ENCODE results near the gene UBE2H.

UBE2H gene

GRCh38 chr7:129952653-129953560, at the start of gene UBE2H:
TSS of gene UBE2H (minus strand) at chr7:129952960. CDS start at chr7:129952555, 405 bp downstream.
- peaks cover 36% of the 10 kb centered on the region for H3K4me1 ChIP-seq (ENCODE audit: low read length)
- H3K9me3 ChIP-seq (ENCODE audit: insufficient read depth, low read length) = no peaks in the 10 kb centered on the region
- H2AFZ ChIP-seq (ENCODE audit: low read depth, low read length) = peak within 1 kb of the TSS; percentile 99
- peaks cover 18% of the 10 kb centered on the region for H4K20me1 ChIP-seq (ENCODE audit: insufficient read depth, low read length)
- H3K27ac ChIP-seq (ENCODE audit: low read length) = peak within 1 kb of the TSS; percentile 70
- H3K9ac ChIP-seq (ENCODE audit: low read length) = peak within 1 kb of the TSS; percentile 82
- peak within 1 kb of the TSS; percentile 92 for H3K4me2 ChIP-seq (ENCODE audit: low read length)
- no peaks in the 10 kb centered on the region for H3K27me3 ChIP-seq (ENCODE audit: low read depth, low read length)
- no peak for TF ChIP-seq CTCF (IDR thresholded peaks at IDR 0.05; ENCODE audit: low read depth, low read length)
- no peak for TF ChIP-seq EZH2phosphoT487 (IDR thresholded peaks at IDR 0.05; ENCODE audit: low read depth)
- peaks cover 4% of the 10 kb centered on the region for H3K36me3 ChIP-seq (replicated peaks; ENCODE audit: low read depth, low read length)
- peak within 1 kb of the TSS; percentile 91 for H3K4me3 ChIP-seq (ENCODE audit: low read length)
- H3K79me2 ChIP-seq (ENCODE audit: low read length) = peaks cover 48% of the 10 kb centered on the region

- H3K4me1 ChIP-seq (ENCODE audit: low read length) = no peaks in the 10 kb centered on the region
- H3K4me2 ChIP-seq (ENCODE audit: low read length) = no peak overlapping the region
- no peaks in the 10 kb centered on the region for H4K20me1 ChIP-seq (ENCODE audit: insufficient read depth, low read length)
- H3K9me3 ChIP-seq (ENCODE audit: insufficient read depth, low read length) = no peaks in the 10 kb centered on the region
- no peak overlapping the region for H2AFZ ChIP-seq (ENCODE audit: low read depth, low read length)
- H3K9ac ChIP-seq (ENCODE audit: low read length) = no peak overlapping the region
- no peaks in the 10 kb centered on the region for H3K36me3 ChIP-seq (replicated peaks; ENCODE audit: low read depth, low read length)
- TF ChIP-seq EZH2phosphoT487 (IDR thresholded peaks at IDR 0.05; ENCODE audit: low read depth) (no peak), CTCF (IDR thresholded peaks at IDR 0.05; ENCODE audit: low read depth, low read length) (no peak)
- H3K79me2 ChIP-seq (ENCODE audit: low read length) = no peaks in the 10 kb centered on the region
- no peaks in the 10 kb centered on the region for H3K27me3 ChIP-seq (ENCODE audit: low read depth, low read length)
- H3K4me3 ChIP-seq (ENCODE audit: low read length) = no peak overlapping the region
- no peak overlapping the region for H3K27ac ChIP-seq (ENCODE audit: low read length)
Measured at GRCh38 chr7:129998446-129998845, 45.7 kb upstream of the UBE2H start.

- Histone ChIP-seq H3K27me3 (ENCODE audit: low read depth, low read length) (no peaks in the 10 kb centered on the region), H3K4me3 (ENCODE audit: low read length) (no peak overlapping the region), H3K27ac (ENCODE audit: low read length) (no peak overlapping the region), H3K36me3 (replicated peaks; ENCODE audit: low read depth, low read length) (no peaks in the 10 kb centered on the region), H2AFZ (ENCODE audit: low read depth, low read length) (no peak overlapping the region), H4K20me1 (ENCODE audit: insufficient read depth, low read length) (no peaks in the 10 kb centered on the region), H3K4me1 (ENCODE audit: low read length) (no peaks in the 10 kb centered on the region), H3K79me2 (ENCODE audit: low read length) (no peaks in the 10 kb centered on the region), H3K9me3 (ENCODE audit: insufficient read depth, low read length) (no peaks in the 10 kb centered on the region), H3K4me2 (ENCODE audit: low read length) (no peak overlapping the region), H3K9ac (ENCODE audit: low read length) (no peak overlapping the region)
- TF ChIP-seq EZH2phosphoT487 (IDR thresholded peaks at IDR 0.05; ENCODE audit: low read depth) (no peak), CTCF (IDR thresholded peaks at IDR 0.05; ENCODE audit: low read depth, low read length) (no peak)
Measured at GRCh38 chr7:129997285-129997684, 44.5 kb upstream of the UBE2H start.

- H3K27ac ChIP-seq (ENCODE audit: low read length) = no peak overlapping the region
- H3K36me3 ChIP-seq (replicated peaks; ENCODE audit: low read depth, low read length) = no peaks in the 10 kb centered on the region
- no peak for TF ChIP-seq EZH2phosphoT487 (IDR thresholded peaks at IDR 0.05; ENCODE audit: low read depth)
- TF ChIP-seq CTCF (IDR thresholded peaks at IDR 0.05; ENCODE audit: low read depth, low read length) = no peak
- no peak overlapping the region for H2AFZ ChIP-seq (ENCODE audit: low read depth, low read length)
- H3K4me2 ChIP-seq (ENCODE audit: low read length) = no peak overlapping the region
- H3K4me3 ChIP-seq (ENCODE audit: low read length) = no peak overlapping the region
- no peaks in the 10 kb centered on the region for H3K27me3 ChIP-seq (ENCODE audit: low read depth, low read length)
- H3K9me3 ChIP-seq (ENCODE audit: insufficient read depth, low read length) = no peaks in the 10 kb centered on the region
- H3K9ac ChIP-seq (ENCODE audit: low read length) = no peak overlapping the region
- H3K79me2 ChIP-seq (ENCODE audit: low read length) = no peaks in the 10 kb centered on the region
- no peaks in the 10 kb centered on the region for H4K20me1 ChIP-seq (ENCODE audit: insufficient read depth, low read length)
- H3K4me1 ChIP-seq (ENCODE audit: low read length) = peaks cover 18% of the 10 kb centered on the region
Measured at GRCh38 chr7:129993275-129993674, 40.5 kb upstream of the UBE2H start.
